Thyroid gland (tissue), 4 donors: ENCODE measurements around the gene ADAP1. TPM values are rescaled to one million over a fixed set of nuclear protein-coding genes. Genes with fewer than 3 reads are reported as not detected.
A peak's percentile ranks its signal among the peaks of the same experiment; 100 is the strongest.

Experiments
- DNase-seq, 2 donors: peaks; one replicate each; pipeline ENCODE4 v3.0.0-alpha.2; 2019
- H3K27ac ChIP-seq, 3 donors: fragments of 200-600 bp; sonication (generic); 1 replicate in 2 of 3; 2 replicates in 1 of 3; pipeline ENCODE4 v1.5.1; 2016 to 2019; ENCODE audit warnings: mild to moderate bottlenecking in 1 of 3, moderate library complexity in 1 of 3
- H3K27me3 ChIP-seq: fragments of 200-600 bp; sonication (generic); one replicate; pipeline ENCODE4 v1.5.1; 2019
- H3K36me3 ChIP-seq, 2 donors: fragments of 200-600 bp; sonication (generic); one replicate each; pipeline ENCODE4 v1.5.1; 2016 to 2019
- H3K4me1 ChIP-seq, 2 donors: fragments of 200-600 bp; sonication (generic); one replicate each; pipeline ENCODE4 v1.5.1; 2017 to 2019
- H3K4me3 ChIP-seq, 3 donors: fragments of 200-600 bp; sonication (generic); replicated peaks in 1 of 3; 1 replicate in 2 of 3; 2 replicates in 1 of 3; pipeline ENCODE4 v1.5.1; 2016; ENCODE audit warnings: mild to moderate bottlenecking in 1 of 3
- H3K9me3 ChIP-seq: fragments of 200-600 bp; sonication (generic); one replicate; pipeline ENCODE4 v1.5.1; 2017
- CTCF ChIP-seq, 6 experiments: fragments of 200-600 bp in 3 of 6; fragments of 450-650 bp in 3 of 6; sonication (generic) in 3 of 6; IDR thresholded peaks; one replicate each; pipeline ENCODE4 v1.5.1; 2016 to 2019; ENCODE audit warnings: antibody characterized with exemption in 6 of 6, mild to moderate bottlenecking in 2 of 6, inconsistent platforms in 1 of 6, moderate library complexity in 1 of 6
- POLR2A ChIP-seq, 2 donors: fragments of 450-650 bp; IDR thresholded peaks; one replicate each; pipeline ENCODE4 v1.6.1; 2017; ENCODE audit warnings: antibody characterized with exemption in 2 of 2, mild to moderate bottlenecking in 2 of 2, moderate library complexity in 1 of 2
- WGBS, 2 donors: methylation state at CpG; one replicate each; pipeline ENCODE4 v1.1.5; 2017; 5-methylcytosine and 5-hydroxymethylcytosine counted together
- intact Hi-C: fragments of 100-400 bp; cut with DNase I; formaldehyde crosslinking; loops from one replicate; pipeline ENCODE4 v1.15.1; 2023
- total RNA-seq, 4 donors: library from RNA; depleted of rRNA; stranded (reverse); fragments of >200 nt; gene quantifications; one replicate each; pipeline ENCODE4 v1.2.3, GENCODE V29; 2016

The ADAP1 gene
- total RNA-seq, 4 donors from 2014 or later = 11.7 to 29.9 (median 23.4) TPM

- Histone ChIP-seq H3K9me3 (no peaks in the 10 kb centered on the region), H3K36me3 (no peaks in the 10 kb centered on the region), H3K4me3 (no peak overlapping the region), H3K4me1 (peaks cover 8 to 26% of the 10 kb centered on the region in 2 donors), H3K27ac (no peak overlapping the region), H3K27me3 (no peaks in the 10 kb centered on the region)
- intact Hi-C loops = no loop called here
- 86 to 99% methylated on average over 8 to 9 of the region's 9 CpGs for WGBS, 2 donors
- no peak for DNase-seq
- TF ChIP-seq POLR2A (IDR thresholded peaks at IDR 0.05) (no peak), CTCF (IDR thresholded peaks at IDR 0.05) (no peak)
These were observed 36.4 kb downstream of the ADAP1 start for GRCh38 chr7:918118-918425.

- Histone ChIP-seq H3K4me1 (peaks cover 8 to 26% of the 10 kb centered on the region in 2 donors), H3K27ac (no peak overlapping the region), H3K4me3 (no peak overlapping the region), H3K27me3 (no peaks in the 10 kb centered on the region), H3K36me3 (no peaks in the 10 kb centered on the region), H3K9me3 (no peaks in the 10 kb centered on the region)
- 76 to 84% methylated on average over 25 to 27 of the region's 33 CpGs for WGBS, 2 donors
- DNase-seq = peak; percentile 30 to 37
- no peak for TF ChIP-seq POLR2A (IDR thresholded peaks at IDR 0.05)
- no peak for TF ChIP-seq CTCF (IDR thresholded peaks at IDR 0.05)
- intact Hi-C loops = no loop called here
These were observed 37.0 kb downstream of the ADAP1 start for GRCh38 chr7:917255-918117.

GRCh38 chr7:916291-916941 is 38.1 kb downstream of the ADAP1 start:
- TF ChIP-seq CTCF (IDR thresholded peaks at IDR 0.05) (no peak), POLR2A (IDR thresholded peaks at IDR 0.05) (no peak)
- intact Hi-C loops = no loop called here
- Histone ChIP-seq H3K27ac (no peak overlapping the region), H3K4me3 (no peak overlapping the region), H3K9me3 (no peaks in the 10 kb centered on the region), H3K4me1 (peaks cover 8 to 26% of the 10 kb centered on the region in 2 donors), H3K27me3 (no peaks in the 10 kb centered on the region), H3K36me3 (no peaks in the 10 kb centered on the region)
- peak; percentile 74 to 79 for DNase-seq
- 20 to 29% methylated on average over 10 to 12 of the region's 17 CpGs for WGBS, 2 donors

GRCh38 chr7:915291-916218 is 38.9 kb downstream of the ADAP1 start:
- 89 to 94% methylated on average over 28 to 33 of the region's 43 CpGs for WGBS, 2 donors
- Histone ChIP-seq H3K4me3 (no peak overlapping the region), H3K27ac (no peak overlapping the region), H3K27me3 (no peaks in the 10 kb centered on the region), H3K9me3 (no peaks in the 10 kb centered on the region), H3K36me3 (no peaks in the 10 kb centered on the region), H3K4me1 (peaks cover 8 to 26% of the 10 kb centered on the region in 2 donors)
- TF ChIP-seq POLR2A (IDR thresholded peaks at IDR 0.05) (no peak), CTCF (IDR thresholded peaks at IDR 0.05) (no peak)
- intact Hi-C loops = no loop called here
- DNase-seq = no peak
